ENCODE data around the gene COL4A2. TPM values are rescaled to one million over a fixed set of nuclear protein-coding genes. Genes with fewer than 3 reads are reported as not detected.

Gene COL4A2
- total RNA-seq, 1 donor from 2014 or later = 7.6 TPM

GRCh38 chr13:110525328-110526319 lies 218.5 kb downstream of the COL4A2 start:
- Histone ChIP-seq H3K4me3 (ENCODE audit: low read depth, low read length) (no peak overlapping the region), H3K36me3 (ENCODE audit: control insufficient read depth, insufficient read depth, low read length) (peaks cover 1% of the 10 kb centered on the region), H3K27me3 (ENCODE audit: control insufficient read depth, insufficient read depth, low read length) (no peaks in the 10 kb centered on the region)
- no peak for DNase-seq (ENCODE audit: low read depth)
- no peak for FAIRE-seq
- TF ChIP-seq CTCF (IDR thresholded peaks at IDR 0.05; ENCODE audit: insufficient read depth, low read length, severe bottlenecking) = no peak

- Histone ChIP-seq H3K4me3 (ENCODE audit: low read depth, low read length) (no peak overlapping the region), H3K27me3 (ENCODE audit: control insufficient read depth, insufficient read depth, low read length) (no peaks in the 10 kb centered on the region), H3K36me3 (ENCODE audit: control insufficient read depth, insufficient read depth, low read length) (peaks cover 1% of the 10 kb centered on the region)
- DNase-seq (ENCODE audit: low read depth) (no peak), FAIRE-seq (no peak)
- TF ChIP-seq CTCF (IDR thresholded peaks at IDR 0.05; ENCODE audit: insufficient read depth, low read length, severe bottlenecking) = no peak
Measured at GRCh38 chr13:110528371-110528770, 221.3 kb downstream of the COL4A2 start.

DNA sequence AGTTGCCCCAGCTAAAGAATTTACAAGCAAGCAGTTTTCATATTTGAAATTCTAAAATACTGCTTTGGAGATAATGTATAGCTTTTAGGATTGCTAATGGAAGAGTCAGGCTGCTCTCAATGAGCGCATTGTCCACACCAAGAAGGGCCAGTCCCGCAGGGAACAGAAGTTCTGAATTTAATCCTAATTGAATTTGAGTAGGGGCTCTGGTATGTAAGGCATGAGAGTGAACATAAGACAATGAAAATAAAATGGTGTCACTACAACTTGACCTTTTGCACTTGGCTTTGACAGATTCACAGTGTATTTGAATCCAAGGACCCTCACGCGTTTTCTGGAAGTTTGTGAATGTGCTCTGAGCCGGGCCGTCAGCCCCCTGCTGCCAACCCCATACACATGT lies 221.8 kb downstream of the COL4A2 start:
- no peak for FAIRE-seq
- H3K27me3 ChIP-seq (ENCODE audit: control insufficient read depth, insufficient read depth, low read length) = no peaks in the 10 kb centered on the region
- DNase-seq (ENCODE audit: low read depth) = no peak
- no peak overlapping the region for H3K4me3 ChIP-seq (ENCODE audit: low read depth, low read length)
- no peaks in the 10 kb centered on the region for H3K36me3 ChIP-seq (ENCODE audit: control insufficient read depth, insufficient read depth, low read length)
- no peak for TF ChIP-seq CTCF (IDR thresholded peaks at IDR 0.05; ENCODE audit: insufficient read depth, low read length, severe bottlenecking)

DNA sequence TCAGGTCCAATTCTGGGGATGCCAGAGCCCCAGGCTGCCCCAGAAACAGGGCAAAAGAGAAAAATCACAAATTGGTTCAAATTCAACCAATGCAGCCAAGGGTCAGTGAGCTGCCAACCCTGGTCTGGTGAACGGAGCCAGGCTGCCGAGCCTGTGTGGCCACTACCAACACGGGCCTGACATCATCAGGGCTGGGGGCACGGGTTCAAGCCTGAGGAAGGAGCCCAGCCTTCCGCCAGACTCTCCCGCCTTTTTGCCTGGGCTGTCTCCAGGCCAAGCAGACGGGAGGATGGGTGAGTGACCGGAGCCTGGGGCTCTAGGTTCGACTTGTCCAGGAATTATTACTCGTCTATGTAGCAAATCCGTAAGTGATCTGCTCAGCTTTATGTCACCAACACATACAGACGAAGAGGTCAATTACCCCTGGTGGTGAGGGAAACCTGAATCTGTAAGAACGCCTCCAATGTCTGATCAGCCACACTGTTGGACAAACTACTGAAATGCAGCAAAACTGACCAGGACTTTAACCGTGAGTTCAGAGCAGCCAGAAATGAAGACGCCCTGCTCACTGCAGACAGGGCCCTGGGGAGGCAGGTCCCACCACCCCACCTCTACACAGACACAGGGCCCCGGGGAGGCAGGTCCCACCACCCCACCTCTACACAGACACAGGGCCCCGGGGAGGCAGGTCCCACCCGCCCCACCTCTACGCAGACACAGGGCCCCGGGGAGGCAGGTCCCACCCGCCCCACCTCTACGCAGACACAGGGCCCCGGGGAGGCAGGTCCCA lies 222.6 kb downstream of the COL4A2 start:
- FAIRE-seq = peak; percentile 43
- no peak for TF ChIP-seq CTCF (IDR thresholded peaks at IDR 0.05; ENCODE audit: insufficient read depth, low read length, severe bottlenecking)
- DNase-seq (ENCODE audit: low read depth) = no peak
- Histone ChIP-seq H3K4me3 (ENCODE audit: low read depth, low read length) (no peak overlapping the region), H3K36me3 (ENCODE audit: control insufficient read depth, insufficient read depth, low read length) (no peaks in the 10 kb centered on the region), H3K27me3 (ENCODE audit: control insufficient read depth, insufficient read depth, low read length) (no peaks in the 10 kb centered on the region)

DNA sequence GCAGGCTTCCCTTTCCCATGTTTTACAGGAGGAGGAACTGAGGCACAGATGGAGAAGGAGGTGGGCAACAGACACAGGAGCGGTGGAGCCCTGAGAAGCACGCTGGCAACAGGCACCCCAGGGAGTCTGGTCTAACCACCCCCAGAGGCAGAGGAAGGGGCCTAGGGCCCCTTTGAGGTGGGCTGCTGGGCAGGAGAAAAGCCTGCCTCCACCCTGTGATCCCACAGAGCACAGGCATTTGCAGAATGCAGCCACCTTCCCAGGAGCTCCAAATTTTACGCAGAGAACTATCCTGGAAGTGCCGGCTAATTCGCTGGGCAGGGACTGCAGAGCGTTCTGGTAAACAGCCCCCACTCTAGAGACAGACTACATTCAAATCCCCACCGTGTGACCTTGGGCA lies 224.0 kb downstream of the COL4A2 start:
- no peaks in the 10 kb centered on the region for H3K36me3 ChIP-seq (ENCODE audit: control insufficient read depth, insufficient read depth, low read length)
- no peaks in the 10 kb centered on the region for H3K27me3 ChIP-seq (ENCODE audit: control insufficient read depth, insufficient read depth, low read length)
- no peak overlapping the region for H3K4me3 ChIP-seq (ENCODE audit: low read depth, low read length)
- DNase-seq (ENCODE audit: low read depth) = no peak
- no peak for TF ChIP-seq CTCF (IDR thresholded peaks at IDR 0.05; ENCODE audit: insufficient read depth, low read length, severe bottlenecking)
- FAIRE-seq = no peak
